Measurements from ENCODE around the gene USP21.

USP21 gene

DNA sequence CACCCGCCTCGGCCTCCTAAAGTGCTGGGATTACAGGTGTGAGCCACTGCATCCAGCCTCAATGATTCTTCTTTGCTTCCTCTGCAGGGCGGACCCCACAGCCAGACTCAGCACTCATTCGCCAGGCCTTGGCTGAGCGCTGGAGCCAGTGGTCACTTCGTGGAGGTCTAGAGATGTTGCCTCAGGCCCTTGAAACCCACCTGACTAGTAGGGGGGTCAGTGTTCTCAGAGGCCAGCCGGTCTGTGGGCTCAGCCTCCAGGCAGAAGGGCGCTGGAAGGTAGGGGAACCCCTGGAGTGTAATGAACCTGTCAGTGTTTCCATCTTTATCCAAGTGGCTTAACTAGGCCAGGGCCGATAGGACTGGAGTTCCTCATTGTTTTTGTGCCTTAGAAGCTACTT, 9.6 kb downstream of the USP21 start:
- H3K27me3 Mint-ChIP-seq (ENCODE audit: low read depth) = no peaks in the 10 kb centered on the region
- no peaks in the 10 kb centered on the region for H3K9me3 Mint-ChIP-seq

DNA sequence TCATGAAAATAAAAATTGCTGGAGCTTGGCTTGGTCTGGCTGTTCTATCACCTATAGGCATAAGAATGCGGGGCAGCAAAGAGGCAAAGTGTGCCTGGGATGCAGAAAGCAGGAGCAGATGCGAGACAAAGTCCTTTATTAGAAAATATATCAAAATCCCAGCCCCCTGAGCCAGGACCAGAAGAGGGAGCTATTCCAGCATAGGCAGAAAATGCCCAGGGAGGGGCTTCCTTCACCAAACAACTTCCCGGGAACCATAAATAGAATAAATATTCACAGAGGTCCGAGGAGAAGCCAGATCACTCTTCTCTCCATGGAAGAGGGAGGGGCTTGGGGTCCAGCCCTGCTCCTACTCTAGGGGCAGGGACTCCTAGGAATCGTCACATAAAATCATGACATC, 11.9 kb downstream of the USP21 start:
- Mint-ChIP-seq H3K27me3 (ENCODE audit: low read depth) (no peaks in the 10 kb centered on the region), H3K4me1 (peaks cover 33% of the 10 kb centered on the region), H3K9me3 (no peaks in the 10 kb centered on the region), H3K4me3 (peak overlapping the region in 1 of 3 experiments; percentile 14), H3K27ac (no peak overlapping the region), H3K36me3 (ENCODE audit: low read depth) (peaks cover 49% of the 10 kb centered on the region)
- TF ChIP-seq, protein P1, sequence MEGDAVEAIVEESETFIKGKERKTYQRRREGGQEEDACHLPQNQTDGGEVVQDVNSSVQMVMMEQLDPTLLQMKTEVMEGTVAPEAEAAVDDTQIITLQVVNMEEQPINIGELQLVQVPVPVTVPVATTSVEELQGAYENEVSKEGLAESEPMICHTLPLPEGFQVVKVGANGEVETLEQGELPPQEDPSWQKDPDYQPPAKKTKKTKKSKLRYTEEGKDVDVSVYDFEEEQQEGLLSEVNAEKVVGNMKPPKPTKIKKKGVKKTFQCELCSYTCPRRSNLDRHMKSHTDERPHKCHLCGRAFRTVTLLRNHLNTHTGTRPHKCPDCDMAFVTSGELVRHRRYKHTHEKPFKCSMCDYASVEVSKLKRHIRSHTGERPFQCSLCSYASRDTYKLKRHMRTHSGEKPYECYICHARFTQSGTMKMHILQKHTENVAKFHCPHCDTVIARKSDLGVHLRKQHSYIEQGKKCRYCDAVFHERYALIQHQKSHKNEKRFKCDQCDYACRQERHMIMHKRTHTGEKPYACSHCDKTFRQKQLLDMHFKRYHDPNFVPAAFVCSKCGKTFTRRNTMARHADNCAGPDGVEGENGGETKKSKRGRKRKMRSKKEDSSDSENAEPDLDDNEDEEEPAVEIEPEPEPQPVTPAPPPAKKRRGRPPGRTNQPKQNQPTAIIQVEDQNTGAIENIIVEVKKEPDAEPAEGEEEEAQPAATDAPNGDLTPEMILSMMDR (IDR thresholded peaks at IDR 0.05; ENCODE audit: unreplicated experiment in 3 of 3) = no peak

More for the DNA sequence above, 9.6 kb downstream of the USP21 start:
- TF ChIP-seq, protein P1 (IDR thresholded peaks at IDR 0.05; ENCODE audit: unreplicated experiment in 3 of 3) = no peak
- Mint-ChIP-seq H3K4me1 (peaks cover 31% of the 10 kb centered on the region), H3K36me3 (ENCODE audit: low read depth) (peaks cover 42% of the 10 kb centered on the region), H3K4me3 (peak overlapping the region; percentile 83 to 94 (median 88)), H3K27ac (no peak overlapping the region)

DNA sequence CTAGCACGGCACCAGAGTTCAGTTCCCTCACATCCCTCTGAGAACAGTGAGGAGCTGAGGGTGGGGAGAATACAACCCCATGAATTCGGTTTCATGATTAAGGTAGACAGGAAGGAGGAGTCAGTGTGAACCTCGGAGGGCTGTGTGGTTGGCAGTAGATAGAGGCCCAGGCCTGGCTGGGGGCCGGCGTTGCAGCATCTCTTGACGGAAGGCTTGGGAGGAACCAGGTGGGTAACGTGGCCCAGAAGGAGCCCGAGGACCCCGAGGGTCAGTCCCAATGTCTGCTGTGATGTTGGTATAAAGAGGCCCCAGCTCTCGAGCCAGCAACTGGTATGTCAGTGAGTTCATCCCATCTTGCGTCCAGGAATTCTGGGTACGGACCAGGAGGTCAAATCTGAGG, 12.4 kb downstream of the USP21 start:
- peaks cover 49% of the 10 kb centered on the region for H3K36me3 Mint-ChIP-seq (ENCODE audit: low read depth)
- H3K27ac Mint-ChIP-seq = no peak overlapping the region
- TF ChIP-seq, protein P1 (IDR thresholded peaks at IDR 0.05; ENCODE audit: unreplicated experiment in 3 of 3) = no peak
- no peak overlapping the region for H3K4me3 Mint-ChIP-seq
- H3K4me1 Mint-ChIP-seq = peaks cover 36% of the 10 kb centered on the region
- H3K9me3 Mint-ChIP-seq = no peaks in the 10 kb centered on the region
- H3K27me3 Mint-ChIP-seq (ENCODE audit: low read depth) = no peaks in the 10 kb centered on the region

DNA sequence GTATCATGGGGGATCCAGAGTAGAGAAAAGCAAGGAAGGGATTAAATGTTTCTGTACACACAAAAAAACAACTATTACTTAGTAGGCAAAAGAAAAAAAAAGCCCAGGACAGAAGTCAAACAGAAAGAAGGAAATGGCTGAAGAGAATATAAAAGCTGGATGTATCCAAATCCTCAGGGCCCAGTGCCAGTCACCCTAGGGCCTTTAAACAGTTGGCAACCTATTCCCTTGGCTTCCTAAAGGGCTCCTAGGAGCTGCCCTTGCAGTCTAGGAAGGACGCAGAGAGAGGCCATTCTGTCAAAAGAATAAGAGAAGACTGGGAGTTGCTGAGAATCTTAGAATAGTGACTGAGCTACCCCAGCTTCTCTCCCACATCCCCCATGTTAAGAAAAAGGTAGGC, 13.0 kb downstream of the USP21 start:
- Mint-ChIP-seq H3K4me3 (peak overlapping the region in 2 of 3 experiments; percentile 45 to 60), H3K36me3 (ENCODE audit: low read depth) (peaks cover 49% of the 10 kb centered on the region), H3K4me1 (peaks cover 40% of the 10 kb centered on the region), H3K9me3 (no peaks in the 10 kb centered on the region), H3K27me3 (ENCODE audit: low read depth) (no peaks in the 10 kb centered on the region), H3K27ac (no peak overlapping the region)
- TF ChIP-seq, protein P1 (IDR thresholded peaks at IDR 0.05; ENCODE audit: unreplicated experiment in 3 of 3) = no peak

DNA sequence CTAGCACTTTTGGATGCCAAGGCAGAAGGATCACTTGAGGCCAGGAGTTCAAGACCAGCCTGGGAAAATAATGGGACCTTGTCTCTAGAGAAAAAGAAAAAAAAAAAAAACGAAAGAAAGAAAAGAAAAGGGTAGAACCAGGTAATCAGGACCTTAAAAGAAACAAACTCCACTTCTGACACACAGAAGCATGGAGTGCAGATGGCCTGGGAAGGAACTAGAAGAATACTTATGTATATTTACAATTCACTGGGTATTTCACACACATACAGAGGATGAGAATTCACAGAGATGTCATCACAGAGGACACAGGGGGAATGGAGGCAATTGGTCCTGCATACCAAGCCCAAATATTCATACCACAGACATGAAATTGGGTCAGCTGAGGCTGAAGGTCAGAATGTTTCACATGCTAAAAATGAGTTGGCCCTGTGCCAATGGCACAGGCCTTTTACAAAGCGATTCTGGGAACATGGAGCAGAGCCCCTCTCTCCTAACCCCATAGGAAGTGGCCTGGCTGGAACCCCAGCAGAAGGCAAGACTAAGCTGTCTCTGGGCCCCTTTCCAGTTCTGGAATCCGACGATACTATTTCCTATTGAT, 13.6 kb downstream of the USP21 start:
- peak overlapping the region in 1 of 3 experiments; percentile 48 for H3K27ac Mint-ChIP-seq
- H3K36me3 Mint-ChIP-seq (ENCODE audit: low read depth) = peaks cover 49% of the 10 kb centered on the region
- no peaks in the 10 kb centered on the region for H3K27me3 Mint-ChIP-seq (ENCODE audit: low read depth)
- peaks cover 45% of the 10 kb centered on the region for H3K4me1 Mint-ChIP-seq
- peak overlapping the region in 1 of 3 experiments; percentile 60 for H3K4me3 Mint-ChIP-seq
- H3K9me3 Mint-ChIP-seq = no peaks in the 10 kb centered on the region
- TF ChIP-seq, protein P1 (IDR thresholded peaks at IDR 0.05; ENCODE audit: unreplicated experiment in 3 of 3) = no peak

DNA sequence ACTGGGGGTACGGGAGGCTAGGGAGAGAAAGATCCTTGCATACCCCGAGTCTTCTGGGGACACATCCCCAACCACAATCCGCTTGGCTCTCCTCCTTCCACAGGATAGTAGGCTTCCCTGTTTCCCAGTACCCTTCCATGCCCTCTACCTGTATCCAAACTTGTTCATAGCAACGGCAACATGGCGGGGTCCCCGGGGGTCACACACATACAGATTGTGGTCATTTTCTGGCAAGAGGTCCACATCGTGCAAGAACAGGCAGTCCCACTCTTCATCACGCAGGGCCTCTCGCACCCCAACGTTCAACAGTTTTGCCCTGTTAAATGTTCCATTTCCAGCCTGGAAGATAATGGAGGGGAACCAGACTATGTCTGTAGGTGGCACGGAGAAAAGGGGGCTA, 14.4 kb downstream of the USP21 start:
- TF ChIP-seq, protein P1 (IDR thresholded peaks at IDR 0.05; ENCODE audit: unreplicated experiment in 3 of 3) = no peak
- Mint-ChIP-seq H3K27ac (no peak overlapping the region), H3K9me3 (no peaks in the 10 kb centered on the region), H3K27me3 (ENCODE audit: low read depth) (no peaks in the 10 kb centered on the region), H3K4me1 (peaks cover 44% of the 10 kb centered on the region), H3K36me3 (ENCODE audit: low read depth) (peaks cover 49% of the 10 kb centered on the region), H3K4me3 (peak overlapping the region; percentile 15 to 28 (median 26))
